Measurements from ENCODE around the gene CHPT1.
"Not testable (repeated sequence)": the region's sequence is repeated elsewhere in the genome, so short reads cannot be mapped to it uniquely, and the experiment has no call there.

The CHPT1 gene

GRCh38 chr12:101727098-101727497 lies 29.7 kb downstream of the CHPT1 start:
- DNase-seq = no peak

GRCh38 chr12:101729842-101730241 lies 32.4 kb downstream of the CHPT1 start:
- DNase-seq = no peak

GRCh38 chr12:101732318-101732717 lies 34.9 kb downstream of the CHPT1 start:
- no peak for DNase-seq

- DNase-seq = no peak
Observed at GRCh38 chr12:101733166-101733565, 35.7 kb downstream of the CHPT1 start.

GRCh38 chr12:101734482-101734881 lies 37.0 kb downstream of the CHPT1 start:
- not testable (repeated sequence) for DNase-seq

GRCh38 chr12:101737476-101737875 lies 40.0 kb downstream of the CHPT1 start:
- no peak for DNase-seq

GRCh38 chr12:101738920-101739665 lies 41.7 kb downstream of the CHPT1 start, which contains the start of gene SYCP3:
Gene SYCP3 (minus strand): TSS chr12:101739462. CDS start chr12:101737935, 1,527 bp downstream.
- no peak for DNase-seq

GRCh38 chr12:101740566-101740965 lies 43.1 kb downstream of the CHPT1 start:
- DNase-seq = no peak

GRCh38 chr12:101740980-101741379 lies 43.5 kb downstream of the CHPT1 start:
- DNase-seq = no peak

- DNase-seq = no peak
Observed at GRCh38 chr12:101743242-101743641, 45.8 kb downstream of the CHPT1 start.

GRCh38 chr12:101743724-101744472 lies 46.5 kb downstream of the CHPT1 start:
- DNase-seq = no peak

GRCh38 chr12:101745481-101745880 lies 48.0 kb downstream of the CHPT1 start:
- DNase-seq = no peak

- no peak for DNase-seq
Observed at GRCh38 chr12:101746196-101746595, 48.8 kb downstream of the CHPT1 start.

GRCh38 chr12:101746661-101747060 lies 49.2 kb downstream of the CHPT1 start:
- no peak for DNase-seq

- no peak for DNase-seq
Observed at GRCh38 chr12:101747697-101748096, 50.3 kb downstream of the CHPT1 start.

- DNase-seq = no peak
Observed at GRCh38 chr12:101748907-101749306, 51.5 kb downstream of the CHPT1 start.

- no peak for DNase-seq
Observed at GRCh38 chr12:101749657-101750056, 52.2 kb downstream of the CHPT1 start.

- DNase-seq = no peak
Observed at GRCh38 chr12:101750152-101750551, 52.7 kb downstream of the CHPT1 start.

GRCh38 chr12:101759396-101760047 lies 62.1 kb downstream of the CHPT1 start:
- DNase-seq = peak; percentile 8

- no peak for DNase-seq
Observed at GRCh38 chr12:101761350-101761749, 63.9 kb downstream of the CHPT1 start.

GRCh38 chr12:101761781-101762180 lies 64.3 kb downstream of the CHPT1 start:
- no peak for DNase-seq

GRCh38 chr12:101763246-101763931 lies 65.9 kb downstream of the CHPT1 start:
- DNase-seq = no peak

Data from central memory CD4-positive, alpha-beta T cell (primary cell).